HepG2 (cell line): ENCODE data around the gene CDO1. TPM values are rescaled to one million over a fixed set of nuclear protein-coding genes. Genes with fewer than 3 reads are reported as not detected.

Experiments used
- GATA4 ChIP-seq: sonication (generic); IDR thresholded peaks from 2 replicates; pipeline ENCODE4 v1.6.1; 2016; ENCODE audit warnings: antibody characterized with exemption, low read depth, borderline replicate concordance
- HNRNPL ChIP-seq: fragments of 200-400 bp; formaldehyde crosslinking; IDR thresholded peaks from 2 replicates; pipeline ENCODE4 v1.6.1; 2017; ENCODE audit warnings: mild to moderate bottlenecking, low read depth, low read length
- MAZ ChIP-seq, 2 experiments: sonication (generic) in 1 of 2; formaldehyde crosslinking in 1 of 2; IDR thresholded peaks; 2 replicates each; pipeline versions ENCODE4 v1.5.0 to v1.6.1; 2012 to 2020; ENCODE audit warnings: low read depth in 2 of 2, mild to moderate bottlenecking in 2 of 2, borderline replicate concordance in 1 of 2, improper control_type of control experiment in 1 of 2, low read length in 1 of 2, missing genetic modification reagents in 1 of 2, moderate library complexity in 1 of 2
- PHF5A ChIP-seq: IDR thresholded peaks from one replicate; pipeline ENCODE4 v1.6.1; 2018; ENCODE audit warnings: low read depth, missing genetic modification reagents; ENCODE audit not compliant: unreplicated experiment
- SNAPC2 ChIP-seq: sonication (generic); formaldehyde crosslinking; IDR thresholded peaks from 2 replicates; pipeline ENCODE4 v1.8.1; 2022; ENCODE audit warnings: mild to moderate bottlenecking, missing genetic modification reagents
- SPEN ChIP-seq: sonication (generic); formaldehyde crosslinking; IDR thresholded peaks from 2 replicates; pipeline ENCODE4 v1.5.1; 2020; ENCODE audit warnings: low read depth, mild to moderate bottlenecking, missing genetic modification reagents
- SYNCRIP ChIP-seq: fragments of 200-400 bp; formaldehyde crosslinking; IDR thresholded peaks from 2 replicates; pipeline ENCODE4 v1.6.1; 2018; ENCODE audit warnings: mild to moderate bottlenecking, low read depth, low read length; ENCODE audit not compliant: insufficient read depth
- ZMAT3 ChIP-seq: sonication (generic); formaldehyde crosslinking; conservative IDR thresholded peaks from 2 replicates; pipeline ENCODE4 v1.7.0; 2021; ENCODE audit warnings: missing genetic modification reagents
- ZNF235 ChIP-seq: sonication (generic); formaldehyde crosslinking; IDR thresholded peaks from 2 replicates; pipeline ENCODE4 v1.8.1; 2023; ENCODE audit warnings: mild to moderate bottlenecking, missing genetic modification reagents, borderline replicate concordance
- ZNF274 ChIP-seq: sonication (generic); formaldehyde crosslinking; IDR thresholded peaks from 2 replicates; pipeline ENCODE4 v1.5.1; 2020; ENCODE audit warnings: mild to moderate bottlenecking, missing genetic modification reagents
- ZNF562 ChIP-seq: sonication (generic); formaldehyde crosslinking; IDR thresholded peaks from 2 replicates; pipeline ENCODE4 v1.8.0; 2022; ENCODE audit warnings: missing genetic modification reagents, borderline replicate concordance
- polyA plus RNA-seq, 8 experiments: library from polyadenylated mRNA; depleted of rRNA in 3 of 8; stranded (reverse) in 7 of 8; unstranded in 1 of 8; fragments of >200 nt; fragmentation: Illumina TruSeq in 4 of 8; extraction: Trizol in 4 of 8; gene quantifications; 2 replicates each; pipeline versions ENCODE4 v1.2.1 to v1.2.3, GENCODE V29; 2011 to 2016; ENCODE audit warnings: low read depth in 4 of 8, missing spikeins in 1 of 8, mixed read lengths in 1 of 8; ENCODE audit not compliant: insufficient read depth in 1 of 8
- total RNA-seq, 5 experiments: library from RNA; depleted of rRNA; stranded (reverse); fragments of >200 nt; fragmentation: Illumina TruSeq; extraction: Trizol; gene quantifications; 2 replicates each; pipeline ENCODE4 v1.2.3, GENCODE V29; 2016; ENCODE audit warnings: low read depth in 1 of 5
- TF ChIP-seq, protein P1 (sequence below): sonication (generic); formaldehyde crosslinking; IDR thresholded peaks from 2 replicates; pipeline ENCODE4 v1.5.1; 2020; ENCODE audit warnings: mild to moderate bottlenecking, missing genetic modification reagents, borderline replicate concordance
- TF ChIP-seq, protein P2 (sequence below): sonication (generic); formaldehyde crosslinking; IDR thresholded peaks from 2 replicates; pipeline ENCODE4 v1.5.0; 2020; ENCODE audit warnings: mild to moderate bottlenecking, missing genetic modification reagents, borderline replicate concordance
- TF ChIP-seq, protein P3 (sequence below): sonication (generic); formaldehyde crosslinking; IDR thresholded peaks from 2 replicates; pipeline ENCODE4 v1.8.0; 2022; ENCODE audit warnings: mild to moderate bottlenecking, missing genetic modification reagents, moderate library complexity
- TF ChIP-seq, protein P4 (sequence below): sonication (generic); formaldehyde crosslinking; IDR thresholded peaks from 2 replicates; pipeline ENCODE4 v1.9.0; 2021; ENCODE audit warnings: missing genetic modification reagents, borderline replicate concordance

The CDO1 gene
- total and polyA plus RNA-seq, 2 of the 13 experiments (the other 11 are each of a cell fraction or from before 2014, with no cell fraction given): 3.2 to 4.4 TPM

DNA sequence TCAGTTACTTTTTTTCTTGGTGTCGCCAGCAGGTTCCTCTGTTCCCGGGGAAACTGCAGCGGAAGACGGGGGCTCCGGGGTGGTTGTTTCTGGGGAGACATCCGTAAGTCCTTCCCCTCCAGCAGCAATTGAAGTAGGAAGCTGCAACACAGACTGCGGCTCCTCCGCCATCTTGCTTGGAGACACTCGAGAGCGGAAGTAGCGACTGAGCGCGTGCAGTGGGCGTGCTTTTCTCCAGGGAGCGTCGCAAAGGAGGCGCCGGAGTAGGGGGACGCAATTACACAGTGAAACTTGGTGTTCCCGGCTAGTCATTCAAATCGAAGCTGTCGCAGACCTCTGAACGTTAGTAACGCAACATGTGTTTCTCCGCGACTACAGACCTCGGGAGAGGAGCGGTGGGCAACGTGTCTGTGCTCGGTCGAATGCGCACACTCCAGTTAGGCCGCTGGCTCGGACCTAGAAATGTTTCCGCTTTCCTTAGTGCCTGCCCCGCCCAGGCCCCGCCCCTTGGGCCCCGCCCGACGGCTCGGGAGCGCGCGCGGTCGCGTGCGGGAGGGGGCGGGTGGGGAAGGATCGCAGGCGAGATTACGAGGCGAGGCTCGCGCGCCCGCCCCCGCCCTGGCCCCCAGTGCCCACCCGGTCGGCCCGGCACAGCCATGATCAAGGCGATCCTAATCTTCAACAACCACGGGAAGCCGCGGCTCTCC lies 25.1 kb upstream of the CDO1 start, which contains the start of the genes AP3S1 and ATG12 (continued):
- TF ChIP-seq, protein P1, sequence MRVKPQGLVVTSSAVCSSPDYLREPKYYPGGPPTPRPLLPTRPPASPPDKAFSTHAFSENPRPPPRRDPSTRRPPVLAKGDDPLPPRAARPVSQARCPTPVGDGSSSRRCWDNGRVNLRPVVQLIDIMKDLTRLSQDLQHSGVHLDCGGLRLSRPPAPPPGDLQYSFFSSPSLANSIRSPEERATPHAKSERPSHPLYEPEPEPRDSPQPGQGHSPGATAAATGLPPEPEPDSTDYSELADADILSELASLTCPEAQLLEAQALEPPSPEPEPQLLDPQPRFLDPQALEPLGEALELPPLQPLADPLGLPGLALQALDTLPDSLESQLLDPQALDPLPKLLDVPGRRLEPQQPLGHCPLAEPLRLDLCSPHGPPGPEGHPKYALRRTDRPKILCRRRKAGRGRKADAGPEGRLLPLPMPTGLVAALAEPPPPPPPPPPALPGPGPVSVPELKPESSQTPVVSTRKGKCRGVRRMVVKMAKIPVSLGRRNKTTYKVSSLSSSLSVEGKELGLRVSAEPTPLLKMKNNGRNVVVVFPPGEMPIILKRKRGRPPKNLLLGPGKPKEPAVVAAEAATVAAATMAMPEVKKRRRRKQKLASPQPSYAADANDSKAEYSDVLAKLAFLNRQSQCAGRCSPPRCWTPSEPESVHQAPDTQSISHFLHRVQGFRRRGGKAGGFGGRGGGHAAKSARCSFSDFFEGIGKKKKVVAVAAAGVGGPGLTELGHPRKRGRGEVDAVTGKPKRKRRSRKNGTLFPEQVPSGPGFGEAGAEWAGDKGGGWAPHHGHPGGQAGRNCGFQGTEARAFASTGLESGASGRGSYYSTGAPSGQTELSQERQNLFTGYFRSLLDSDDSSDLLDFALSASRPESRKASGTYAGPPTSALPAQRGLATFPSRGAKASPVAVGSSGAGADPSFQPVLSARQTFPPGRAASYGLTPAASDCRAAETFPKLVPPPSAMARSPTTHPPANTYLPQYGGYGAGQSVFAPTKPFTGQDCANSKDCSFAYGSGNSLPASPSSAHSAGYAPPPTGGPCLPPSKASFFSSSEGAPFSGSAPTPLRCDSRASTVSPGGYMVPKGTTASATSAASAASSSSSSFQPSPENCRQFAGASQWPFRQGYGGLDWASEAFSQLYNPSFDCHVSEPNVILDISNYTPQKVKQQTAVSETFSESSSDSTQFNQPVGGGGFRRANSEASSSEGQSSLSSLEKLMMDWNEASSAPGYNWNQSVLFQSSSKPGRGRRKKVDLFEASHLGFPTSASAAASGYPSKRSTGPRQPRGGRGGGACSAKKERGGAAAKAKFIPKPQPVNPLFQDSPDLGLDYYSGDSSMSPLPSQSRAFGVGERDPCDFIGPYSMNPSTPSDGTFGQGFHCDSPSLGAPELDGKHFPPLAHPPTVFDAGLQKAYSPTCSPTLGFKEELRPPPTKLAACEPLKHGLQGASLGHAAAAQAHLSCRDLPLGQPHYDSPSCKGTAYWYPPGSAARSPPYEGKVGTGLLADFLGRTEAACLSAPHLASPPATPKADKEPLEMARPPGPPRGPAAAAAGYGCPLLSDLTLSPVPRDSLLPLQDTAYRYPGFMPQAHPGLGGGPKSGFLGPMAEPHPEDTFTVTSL (CRISPR knock-in tag): peak; percentile 66
- peak; percentile 84 for TF ChIP-seq PHF5A (CRISPR knock-in tag)
- no peak for TF ChIP-seq GATA4
- peak; percentile 95 for TF ChIP-seq ZMAT3
- TF ChIP-seq, protein P2, sequence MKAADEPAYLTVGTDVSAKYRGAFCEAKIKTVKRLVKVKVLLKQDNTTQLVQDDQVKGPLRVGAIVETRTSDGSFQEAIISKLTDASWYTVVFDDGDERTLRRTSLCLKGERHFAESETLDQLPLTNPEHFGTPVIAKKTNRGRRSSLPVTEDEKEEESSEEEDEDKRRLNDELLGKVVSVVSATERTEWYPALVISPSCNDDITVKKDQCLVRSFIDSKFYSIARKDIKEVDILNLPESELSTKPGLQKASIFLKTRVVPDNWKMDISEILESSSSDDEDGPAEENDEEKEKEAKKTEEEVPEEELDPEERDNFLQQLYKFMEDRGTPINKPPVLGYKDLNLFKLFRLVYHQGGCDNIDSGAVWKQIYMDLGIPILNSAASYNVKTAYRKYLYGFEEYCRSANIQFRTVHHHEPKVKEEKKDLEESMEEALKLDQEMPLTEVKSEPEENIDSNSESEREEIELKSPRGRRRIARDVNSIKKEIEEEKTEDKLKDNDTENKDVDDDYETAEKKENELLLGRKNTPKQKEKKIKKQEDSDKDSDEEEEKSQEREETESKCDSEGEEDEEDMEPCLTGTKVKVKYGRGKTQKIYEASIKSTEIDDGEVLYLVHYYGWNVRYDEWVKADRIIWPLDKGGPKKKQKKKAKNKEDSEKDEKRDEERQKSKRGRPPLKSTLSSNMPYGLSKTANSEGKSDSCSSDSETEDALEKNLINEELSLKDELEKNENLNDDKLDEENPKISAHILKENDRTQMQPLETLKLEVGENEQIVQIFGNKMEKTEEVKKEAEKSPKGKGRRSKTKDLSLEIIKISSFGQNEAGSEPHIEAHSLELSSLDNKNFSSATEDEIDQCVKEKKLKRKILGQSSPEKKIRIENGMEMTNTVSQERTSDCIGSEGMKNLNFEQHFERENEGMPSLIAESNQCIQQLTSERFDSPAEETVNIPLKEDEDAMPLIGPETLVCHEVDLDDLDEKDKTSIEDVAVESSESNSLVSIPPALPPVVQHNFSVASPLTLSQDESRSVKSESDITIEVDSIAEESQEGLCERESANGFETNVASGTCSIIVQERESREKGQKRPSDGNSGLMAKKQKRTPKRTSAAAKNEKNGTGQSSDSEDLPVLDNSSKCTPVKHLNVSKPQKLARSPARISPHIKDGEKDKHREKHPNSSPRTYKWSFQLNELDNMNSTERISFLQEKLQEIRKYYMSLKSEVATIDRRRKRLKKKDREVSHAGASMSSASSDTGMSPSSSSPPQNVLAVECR (CRISPR knock-in tag): no peak; the same call in none of the 2 replicates
- peak; percentile 76; the same call in 1 of the 2 replicates for TF ChIP-seq SPEN (CRISPR knock-in tag)
- TF ChIP-seq, protein P3, sequence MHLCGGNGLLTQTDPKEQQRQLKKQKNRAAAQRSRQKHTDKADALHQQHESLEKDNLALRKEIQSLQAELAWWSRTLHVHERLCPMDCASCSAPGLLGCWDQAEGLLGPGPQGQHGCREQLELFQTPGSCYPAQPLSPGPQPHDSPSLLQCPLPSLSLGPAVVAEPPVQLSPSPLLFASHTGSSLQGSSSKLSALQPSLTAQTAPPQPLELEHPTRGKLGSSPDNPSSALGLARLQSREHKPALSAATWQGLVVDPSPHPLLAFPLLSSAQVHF (CRISPR knock-in tag): peak; percentile 92
- TF ChIP-seq SYNCRIP: no peak
- TF ChIP-seq, protein P4, sequence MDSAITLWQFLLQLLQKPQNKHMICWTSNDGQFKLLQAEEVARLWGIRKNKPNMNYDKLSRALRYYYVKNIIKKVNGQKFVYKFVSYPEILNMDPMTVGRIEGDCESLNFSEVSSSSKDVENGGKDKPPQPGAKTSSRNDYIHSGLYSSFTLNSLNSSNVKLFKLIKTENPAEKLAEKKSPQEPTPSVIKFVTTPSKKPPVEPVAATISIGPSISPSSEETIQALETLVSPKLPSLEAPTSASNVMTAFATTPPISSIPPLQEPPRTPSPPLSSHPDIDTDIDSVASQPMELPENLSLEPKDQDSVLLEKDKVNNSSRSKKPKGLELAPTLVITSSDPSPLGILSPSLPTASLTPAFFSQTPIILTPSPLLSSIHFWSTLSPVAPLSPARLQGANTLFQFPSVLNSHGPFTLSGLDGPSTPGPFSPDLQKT: no peak
- no peak for TF ChIP-seq ZNF562 (CRISPR knock-in tag)
- peak; percentile 86 for TF ChIP-seq ZNF274
- TF ChIP-seq ZNF235 (CRISPR knock-in tag): peak; percentile 82; the same call in 1 of the 2 replicates
- TF ChIP-seq MAZ (IDR thresholded peaks at IDR 0.05; ENCODE audit: borderline replicate concordance, low read depth, low read length): peak; percentile 87
- TF ChIP-seq MAZ (CRISPR knock-in tag; IDR thresholded peaks at IDR 0.05; ENCODE audit: low read depth): peak; percentile 88
- TF ChIP-seq HNRNPL: no peak
- no peak for TF ChIP-seq SNAPC2 (CRISPR knock-in tag)
